GM23338 (cell line): Measurements from ENCODE around the gene PAM16. TPM values are rescaled to one million over a fixed set of nuclear protein-coding genes. Genes with fewer than 3 reads are reported as not detected.

Experiments
- ATAC-seq: fragments of 200-7000 bp; cut with Tn5 transposase; 3 replicates; pipeline ENCODE4 v1.9.1; 2020
- DNase-seq: peaks from one replicate; pipeline ENCODE4 v3.0.0-alpha.2; 2015; ENCODE audit warnings: low spot score
- H2AFZ ChIP-seq: fragments of 200-600 bp; sonication (generic); 2 replicates; pipeline ENCODE4 v1.8.0; 2016; ENCODE audit warnings: antibody characterized with exemption, mild to moderate bottlenecking, moderate library complexity
- H3F3A ChIP-seq: fragments of 200-600 bp; sonication (generic); replicated peaks from 2 replicates; pipeline ENCODE4 v1.8.0; 2017; ENCODE audit warnings: antibody characterized with exemption, mixed run types, low read depth
- H3K27ac ChIP-seq: fragments of 200-600 bp; sonication (generic); 2 replicates; pipeline ENCODE4 v1.6.1; 2016; ENCODE audit warnings: low read depth
- H3K27me3 ChIP-seq: fragments of 200-600 bp; sonication (generic); 2 replicates; pipeline ENCODE4 v1.8.0; 2016; ENCODE audit warnings: mild to moderate bottlenecking, mixed run types, moderate library complexity; ENCODE audit not compliant: insufficient read depth
- H3K36me3 ChIP-seq: fragments of 200-600 bp; sonication (generic); 2 replicates; pipeline ENCODE4 v1.8.0; 2016; ENCODE audit warnings: mild to moderate bottlenecking; ENCODE audit not compliant: insufficient read depth
- H3K4me1 ChIP-seq: fragments of 200-600 bp; sonication (generic); 2 replicates; pipeline ENCODE4 v1.8.0; 2016; ENCODE audit warnings: mild to moderate bottlenecking, moderate library complexity; ENCODE audit not compliant: insufficient read depth
- H3K4me2 ChIP-seq: fragments of 200-600 bp; sonication (generic); 2 replicates; pipeline ENCODE4 v1.7.1; 2017; ENCODE audit warnings: mixed run types
- H3K4me3 ChIP-seq: fragments of 200-600 bp; sonication (generic); 2 replicates; pipeline ENCODE4 v1.6.1; 2016; ENCODE audit warnings: mixed run types
- H3K79me2 ChIP-seq: fragments of 200-600 bp; sonication (generic); replicated peaks from 2 replicates; pipeline ENCODE4 v1.8.0; 2017; ENCODE audit warnings: mild to moderate bottlenecking; ENCODE audit not compliant: insufficient read depth
- H3K9me2 ChIP-seq: fragments of 200-600 bp; sonication (generic); 2 replicates; pipeline ENCODE4 v1.8.0; 2017; ENCODE audit not compliant: insufficient read depth
- H4K20me1 ChIP-seq: fragments of 200-600 bp; sonication (generic); replicated peaks from 2 replicates; pipeline ENCODE4 v1.8.0; 2017; ENCODE audit warnings: mild to moderate bottlenecking; ENCODE audit not compliant: insufficient read depth
- H3K27ac Mint-ChIP-seq: 2 replicates; pipeline ENCODE4 v1.8.0; 2020; ENCODE audit warnings: inconsistent platforms, mild to moderate bottlenecking, moderate library complexity, mixed read lengths
- H3K27me3 Mint-ChIP-seq: 3 replicates; pipeline ENCODE4 v1.8.0; 2022; ENCODE audit warnings: low read depth, mild to moderate bottlenecking, moderate library complexity, mixed read lengths, inconsistent platforms; ENCODE audit not compliant: insufficient read depth, poor library complexity
- H3K36me3 Mint-ChIP-seq: 3 replicates; pipeline ENCODE4 v1.8.0; 2021; ENCODE audit warnings: low read depth, mild to moderate bottlenecking, inconsistent platforms, moderate library complexity, mixed read lengths
- H3K4me1 Mint-ChIP-seq: 3 replicates; pipeline ENCODE4 v1.8.0; 2020; ENCODE audit warnings: mild to moderate bottlenecking, inconsistent platforms, mixed read lengths
- H3K4me3 Mint-ChIP-seq: 3 replicates; pipeline ENCODE4 v1.8.0; 2021; ENCODE audit warnings: moderate library complexity, mild to moderate bottlenecking, inconsistent platforms, mixed read lengths
- H3K9me3 Mint-ChIP-seq: 3 replicates; pipeline ENCODE4 v1.8.0; 2020; ENCODE audit warnings: moderate library complexity, mild to moderate bottlenecking, inconsistent platforms, mixed read lengths
- CREB1 ChIP-seq: fragments of 250-450 bp; sonication (Bioruptor Pico); IDR thresholded peaks from 2 replicates; pipeline ENCODE4 v1.5.0; 2020; ENCODE audit warnings: low read depth, mild to moderate bottlenecking, moderate library complexity
- CTCF ChIP-seq, 2 experiments: fragments of 200-600 bp in 1 of 2; sonication (generic) in 1 of 2; conservative IDR thresholded peaks; 2 replicates each; pipeline versions ENCODE4 v1.5.1 to v1.6.1; 2016 to 2017; ENCODE audit warnings: antibody characterized with exemption in 2 of 2, low read depth in 2 of 2, mild to moderate bottlenecking in 2 of 2, moderate library complexity in 1 of 2
- ETS1 ChIP-seq: IDR thresholded peaks from 2 replicates; pipeline ENCODE4 v1.6.1; 2016; ENCODE audit warnings: antibody characterized with exemption
- EZH2 ChIP-seq: fragments of 200-600 bp; sonication (generic); IDR thresholded peaks from one replicate; pipeline ENCODE4 v1.8.0; 2017; ENCODE audit warnings: antibody characterized with exemption, mild to moderate bottlenecking, low read depth; ENCODE audit not compliant: unreplicated experiment
- EZH2phosphoT487 ChIP-seq: fragments of 200-600 bp; sonication (generic); IDR thresholded peaks from one replicate; pipeline ENCODE4 v1.8.1; 2018; ENCODE audit warnings: antibody characterized with exemption; ENCODE audit not compliant: unreplicated experiment
- JUNB ChIP-seq: IDR thresholded peaks from one replicate; pipeline ENCODE4 v1.6.1; 2016; ENCODE audit warnings: antibody characterized with exemption; ENCODE audit not compliant: unreplicated experiment
- NANOG ChIP-seq: IDR thresholded peaks from 2 replicates; pipeline ENCODE4 v1.6.1; 2016; ENCODE audit warnings: antibody characterized with exemption, borderline replicate concordance
- POLR2AphosphoS5 ChIP-seq: IDR thresholded peaks from 2 replicates; pipeline ENCODE4 v1.6.1; 2016; ENCODE audit warnings: antibody characterized with exemption, low read depth
- REST ChIP-seq: IDR thresholded peaks from one replicate; pipeline ENCODE4 v1.6.1; 2018; ENCODE audit warnings: antibody characterized with exemption; ENCODE audit not compliant: unreplicated experiment
- STAT1 ChIP-seq: IDR thresholded peaks from one replicate; pipeline ENCODE4 v1.6.1; 2016; ENCODE audit warnings: antibody characterized with exemption; ENCODE audit not compliant: unreplicated experiment
- ZNF114 ChIP-seq: fragments of 250-450 bp; sonication (Bioruptor Pico); IDR thresholded peaks from 2 replicates; pipeline ENCODE4 v1.5.0; 2020; ENCODE audit warnings: mild to moderate bottlenecking, moderate library complexity
- ZNF331 ChIP-seq: fragments of 250-450 bp; sonication (Bioruptor Pico); IDR thresholded peaks from 2 replicates; pipeline ENCODE4 v1.5.0; 2020; ENCODE audit warnings: low read depth, mild to moderate bottlenecking, moderate library complexity
- ZNF462 ChIP-seq: fragments of 250-450 bp; sonication (Bioruptor Pico); IDR thresholded peaks from 2 replicates; pipeline ENCODE4 v1.5.0; 2020; ENCODE audit warnings: mild to moderate bottlenecking, moderate library complexity
- polyA plus RNA-seq: library from polyadenylated mRNA; unstranded; fragments of >200 nt; fragmentation: Nextera tagmentation; extraction: Ambion mirVana; gene quantifications from 2 replicates; pipeline ENCODE4 v1.2.1, GENCODE V29; 2016
- total RNA-seq: library from RNA; depleted of rRNA; stranded (reverse); fragments of >200 nt; shearing (Covaris generic); gene quantifications from 2 replicates; pipeline ENCODE4 v1.2.3, GENCODE V29; 2014

The PAM16 gene
- total and polyA plus RNA-seq, 2 experiments from 2014 or later = 84.1 to 283 TPM

- Mint-ChIP-seq H3K27me3 (peaks cover 28% of the 10 kb centered on the region), H3K4me3 (peak overlapping the region; percentile 84), H3K27ac (no peak overlapping the region), H3K36me3 (peaks cover 3% of the 10 kb centered on the region; the same call in 1 of the 3 replicates), H3K4me1 (peaks cover 28% of the 10 kb centered on the region), H3K9me3 (no peaks in the 10 kb centered on the region)
- Histone ChIP-seq H2AFZ (no peak overlapping the region), H3K9me2 (no peaks in the 10 kb centered on the region), H3K4me3 (peak overlapping the region; percentile 73), H3K79me2 (peaks cover 15% of the 10 kb centered on the region), H3K27me3 (peaks cover 3% of the 10 kb centered on the region; the same call in 1 of the 2 replicates), H3K36me3 (no peaks in the 10 kb centered on the region), H3K4me2 (peak overlapping the region; percentile 94), H3K27ac (no peak overlapping the region), H3K4me1 (peaks cover 46% of the 10 kb centered on the region), H3F3A (peaks cover 22% of the 10 kb centered on the region; the same call in 1 of the 2 replicates), H4K20me1 (no peaks in the 10 kb centered on the region)
- TF ChIP-seq NANOG (no peak), JUNB (no peak), POLR2AphosphoS5 (no peak), ZNF331 (no peak), CTCF (conservative IDR thresholded peaks at IDR 0.05; ENCODE audit: low read depth in 2 of 2) (no peak), CREB1 (no peak), STAT1 (no peak), EZH2phosphoT487 (no peak), EZH2 (no peak), ZNF114 (CRISPR knock-in tag) (no peak), ETS1 (no peak), REST (no peak), ZNF462 (no peak)
- DNase-seq = no peak
- ATAC-seq = peak; percentile 8
Observed at GRCh38 chr16:4372001-4372577, 21.0 kb upstream of the PAM16 start.
